Measurements from ENCODE around the gene PPP6R2. TPM values are rescaled to one million over a fixed set of nuclear protein-coding genes. Genes with fewer than 3 reads are reported as not detected.

PPP6R2 gene
- total RNA-seq, 1 donor: 61.2 TPM

GRCh38 chr22:50313600-50313999, 29.5 kb upstream of the PPP6R2 start:
- no peaks in the 10 kb centered on the region for H3K36me3 ChIP-seq (ENCODE audit: insufficient read depth, low read length)
- no peak overlapping the region for H3K4me2 ChIP-seq (ENCODE audit: insufficient read depth, low read length)
- H3K27me3 ChIP-seq (ENCODE audit: insufficient read depth, low read length): no peaks in the 10 kb centered on the region
- no peak overlapping the region for H2AFZ ChIP-seq (ENCODE audit: low read length)
- H3K4me3 ChIP-seq (ENCODE audit: insufficient read depth, low read length): no peak overlapping the region
- H3K9me3 ChIP-seq (ENCODE audit: low read depth, low read length): no peaks in the 10 kb centered on the region
- peak; percentile 62 for DNase-seq (ENCODE audit: insufficient read length, low spot score, missing footprints)
- H3K4me1 ChIP-seq (ENCODE audit: insufficient read depth, low read length): peaks cover 10% of the 10 kb centered on the region
- H3K27ac ChIP-seq (ENCODE audit: low read depth, low read length): no peak overlapping the region
- H3K79me2 ChIP-seq (ENCODE audit: insufficient read depth, low read length): no peaks in the 10 kb centered on the region
- no peaks in the 10 kb centered on the region for H4K20me1 ChIP-seq (ENCODE audit: insufficient read depth, low read length)
- no peak for TF ChIP-seq CTCF (IDR thresholded peaks at IDR 0.05; ENCODE audit: extremely low read depth, low read depth, low read length)

- H2AFZ ChIP-seq (ENCODE audit: low read length): no peak overlapping the region
- H4K20me1 ChIP-seq (ENCODE audit: insufficient read depth, low read length): no peaks in the 10 kb centered on the region
- no peak overlapping the region for H3K4me3 ChIP-seq (ENCODE audit: insufficient read depth, low read length)
- H3K27me3 ChIP-seq (ENCODE audit: insufficient read depth, low read length): no peaks in the 10 kb centered on the region
- no peak for TF ChIP-seq CTCF (IDR thresholded peaks at IDR 0.05; ENCODE audit: extremely low read depth, low read depth, low read length)
- no peaks in the 10 kb centered on the region for H3K79me2 ChIP-seq (ENCODE audit: insufficient read depth, low read length)
- peaks cover 5% of the 10 kb centered on the region for H3K4me1 ChIP-seq (ENCODE audit: insufficient read depth, low read length)
- H3K9me3 ChIP-seq (ENCODE audit: low read depth, low read length): no peaks in the 10 kb centered on the region
- no peak overlapping the region for H3K4me2 ChIP-seq (ENCODE audit: insufficient read depth, low read length)
- DNase-seq (ENCODE audit: insufficient read length, low spot score, missing footprints): peak; percentile 56
- H3K27ac ChIP-seq (ENCODE audit: low read depth, low read length): no peak overlapping the region
- H3K36me3 ChIP-seq (ENCODE audit: insufficient read depth, low read length): no peaks in the 10 kb centered on the region
Measured at GRCh38 chr22:50314081-50314454, 29.1 kb upstream of the PPP6R2 start.

- peak; percentile 66 for DNase-seq (ENCODE audit: insufficient read length, low spot score, missing footprints)
- Histone ChIP-seq H2AFZ (ENCODE audit: low read length) (no peak overlapping the region), H3K27ac (ENCODE audit: low read depth, low read length) (no peak overlapping the region), H3K4me2 (ENCODE audit: insufficient read depth, low read length) (no peak overlapping the region), H3K79me2 (ENCODE audit: insufficient read depth, low read length) (no peaks in the 10 kb centered on the region), H3K36me3 (ENCODE audit: insufficient read depth, low read length) (no peaks in the 10 kb centered on the region), H3K4me3 (ENCODE audit: insufficient read depth, low read length) (no peak overlapping the region), H3K4me1 (ENCODE audit: insufficient read depth, low read length) (peaks cover under 1% of the 10 kb centered on the region), H4K20me1 (ENCODE audit: insufficient read depth, low read length) (no peaks in the 10 kb centered on the region), H3K27me3 (ENCODE audit: insufficient read depth, low read length) (no peaks in the 10 kb centered on the region), H3K9me3 (ENCODE audit: low read depth, low read length) (no peaks in the 10 kb centered on the region)
- no peak for TF ChIP-seq CTCF (IDR thresholded peaks at IDR 0.05; ENCODE audit: extremely low read depth, low read depth, low read length)
Measured at GRCh38 chr22:50314455-50315288, 28.5 kb upstream of the PPP6R2 start.

GRCh38 chr22:50315289-50316113, 27.6 kb upstream of the PPP6R2 start:
- H3K4me2 ChIP-seq (ENCODE audit: insufficient read depth, low read length): no peak overlapping the region
- no peaks in the 10 kb centered on the region for H4K20me1 ChIP-seq (ENCODE audit: insufficient read depth, low read length)
- TF ChIP-seq CTCF (IDR thresholded peaks at IDR 0.05; ENCODE audit: extremely low read depth, low read depth, low read length): no peak
- H3K4me3 ChIP-seq (ENCODE audit: insufficient read depth, low read length): no peak overlapping the region
- H3K27ac ChIP-seq (ENCODE audit: low read depth, low read length): no peak overlapping the region
- no peaks in the 10 kb centered on the region for H3K27me3 ChIP-seq (ENCODE audit: insufficient read depth, low read length)
- H2AFZ ChIP-seq (ENCODE audit: low read length): no peak overlapping the region
- H3K9me3 ChIP-seq (ENCODE audit: low read depth, low read length): no peaks in the 10 kb centered on the region
- no peaks in the 10 kb centered on the region for H3K36me3 ChIP-seq (ENCODE audit: insufficient read depth, low read length)
- H3K4me1 ChIP-seq (ENCODE audit: insufficient read depth, low read length): no peaks in the 10 kb centered on the region
- H3K79me2 ChIP-seq (ENCODE audit: insufficient read depth, low read length): no peaks in the 10 kb centered on the region
- peak; percentile 71 for DNase-seq (ENCODE audit: insufficient read length, low spot score, missing footprints)
